D721Med (cell line): ENCODE data around the gene BORCS5.

ENCODE experiments used
- DNase-seq: peaks from one replicate; pipeline ENCODE4 v3.0.0; 2011; ENCODE audit warnings: low spot score; ENCODE audit not compliant: insufficient read length
- FAIRE-seq: peaks from 2 replicates; lab custom pipeline; 2011; peaks lifted over from hg19 to GRCh38; lab: Jason Lieb, UNC
- CTCF ChIP-seq: IDR thresholded peaks from 2 replicates; pipeline ENCODE4 v1.5.1; 2012; ENCODE audit warnings: mild to moderate bottlenecking, control low read depth; ENCODE audit not compliant: insufficient read depth; ENCODE audit errors: missing control alignments

Gene BORCS5

GRCh38 chr12:12356467-12356895 is 397 bp upstream of the BORCS5 start:
- FAIRE-seq (no peak), DNase-seq (no peak)
- TF ChIP-seq CTCF = no peak

- FAIRE-seq = no peak
- no peak for DNase-seq
These were observed 1.0 kb downstream of the BORCS5 start for GRCh38 chr12:12357719-12358461.

GRCh38 chr12:12358528-12358927 is 1.6 kb downstream of the BORCS5 start:
- TF ChIP-seq CTCF = no peak
- DNase-seq = no peak
- no peak for FAIRE-seq

More at GRCh38 chr12:12357719-12358461, 1.0 kb downstream of the BORCS5 start:
- no peak for TF ChIP-seq CTCF

- no peak for DNase-seq
- no peak for TF ChIP-seq CTCF
- no peak for FAIRE-seq
These were observed 8.0 kb downstream of the BORCS5 start for GRCh38 chr12:12364787-12365445.

GRCh38 chr12:12365446-12365802 is 8.5 kb downstream of the BORCS5 start:
- no peak for TF ChIP-seq CTCF
- DNase-seq (no peak), FAIRE-seq (no peak)

GRCh38 chr12:12365931-12366431 is 9.1 kb downstream of the BORCS5 start:
- no peak for DNase-seq
- no peak for FAIRE-seq
- no peak for TF ChIP-seq CTCF
